ENCODE measurements around the gene RND3.

- TF ChIP-seq IRF1 (CRISPR knock-in tag; IDR thresholded peaks at IDR 0.05; ENCODE audit: low read depth) (no peak), ZFP37 (CRISPR knock-in tag; IDR thresholded peaks at IDR 0.05; ENCODE audit: borderline replicate concordance) (no peak), NR2F6 (IDR thresholded peaks at IDR 0.05) (no peak), NR2F6 (CRISPR knock-in tag; IDR thresholded peaks at IDR 0.05) (no peak), TARDBP (CRISPR knock-in tag; IDR thresholded peaks at IDR 0.05) (no peak)
Measured at GRCh38 chr2:150513647-150514046, 26.2 kb upstream of the RND3 start.

Measured in HepG2 (cell line).